H9 (cell line): ENCODE data around the gene PSMA6. TPM values are rescaled to one million over a fixed set of nuclear protein-coding genes. Genes with fewer than 3 reads are reported as not detected.

Experiments
- DNase-seq: peaks from one replicate; pipeline ENCODE4 v3.0.0-alpha.2; 2017
- H2AFZ ChIP-seq: one replicate; pipeline ENCODE4 v1.6.1; 2013; ENCODE audit warnings: mild to moderate bottlenecking, low read length, control low read depth, moderate library complexity
- H2AK5ac ChIP-seq: 2 replicates; pipeline ENCODE4 v1.6.1; 2013; ENCODE audit warnings: low read length, control low read depth, mixed read lengths; ENCODE audit not compliant: insufficient read length
- H2BK120ac ChIP-seq: one replicate; pipeline ENCODE4 v1.6.1; 2013; ENCODE audit warnings: low read depth, mild to moderate bottlenecking, low read length, control low read depth, inconsistent platforms; ENCODE audit not compliant: poor library complexity, severe bottlenecking
- H2BK12ac ChIP-seq: 2 replicates; pipeline ENCODE4 v1.6.1; 2013; ENCODE audit warnings: low read length, control low read depth, mixed read lengths, low read depth; ENCODE audit not compliant: insufficient read length
- H2BK15ac ChIP-seq: 2 replicates; pipeline ENCODE4 v1.6.1; 2013; ENCODE audit warnings: low read depth, low read length, control low read depth
- H2BK20ac ChIP-seq: one replicate; pipeline ENCODE4 v1.6.1; 2013; ENCODE audit warnings: low read depth, mild to moderate bottlenecking, low read length, control low read depth, inconsistent platforms; ENCODE audit not compliant: poor library complexity, severe bottlenecking
- H2BK5ac ChIP-seq: 2 replicates; pipeline ENCODE4 v1.6.1; 2013; ENCODE audit warnings: low read length, control low read depth, mixed read lengths; ENCODE audit not compliant: insufficient read length
- H3K14ac ChIP-seq: 2 replicates; pipeline ENCODE4 v1.6.1; 2013; ENCODE audit warnings: low read length, control low read depth; ENCODE audit not compliant: insufficient read depth
- H3K18ac ChIP-seq: 2 replicates; pipeline ENCODE4 v1.6.1; 2013; ENCODE audit warnings: low read depth, mild to moderate bottlenecking, mixed read lengths, low read length, control low read depth; ENCODE audit not compliant: insufficient read length
- H3K23ac ChIP-seq: 2 replicates; pipeline ENCODE4 v1.6.1; 2013; ENCODE audit warnings: low read length, control low read depth, mixed read lengths, low read depth; ENCODE audit not compliant: insufficient read length
- H3K23me2 ChIP-seq: 2 replicates; pipeline ENCODE4 v1.6.1; 2013; ENCODE audit warnings: low read depth, mild to moderate bottlenecking, mixed read lengths, low read length, control low read depth; ENCODE audit not compliant: insufficient read length, poor library complexity, severe bottlenecking
- H3K27ac ChIP-seq: 2 replicates; pipeline ENCODE4 v1.5.1; 2013; ENCODE audit warnings: low read length, control low read depth, mixed read lengths, low read depth; ENCODE audit not compliant: insufficient read length
- H3K27me3 ChIP-seq: 2 replicates; pipeline ENCODE4 v1.6.1; 2013; ENCODE audit warnings: low read length, control low read depth, inconsistent platforms; ENCODE audit not compliant: insufficient read depth
- H3K4ac ChIP-seq: 2 replicates; pipeline ENCODE4 v1.6.1; 2013; ENCODE audit warnings: low read depth, mild to moderate bottlenecking, control low read depth, inconsistent platforms, low read length, moderate library complexity
- H3K4me1 ChIP-seq: 2 replicates; pipeline ENCODE4 v1.6.1; 2013; ENCODE audit warnings: low read length, control low read depth, inconsistent platforms; ENCODE audit not compliant: insufficient read depth
- H3K4me2 ChIP-seq: 2 replicates; pipeline ENCODE4 v1.6.1; 2013; ENCODE audit warnings: low read length, control low read depth, mixed read lengths; ENCODE audit not compliant: insufficient read length, insufficient read depth
- H3K56ac ChIP-seq: 2 replicates; pipeline ENCODE4 v1.6.1; 2013; ENCODE audit warnings: low read depth, mild to moderate bottlenecking, mixed read lengths, low read length, control low read depth; ENCODE audit not compliant: insufficient read length
- H3K79me1 ChIP-seq: 2 replicates; pipeline ENCODE4 v1.6.1; 2013; ENCODE audit warnings: low read depth, mild to moderate bottlenecking, moderate library complexity, low read length, control low read depth, inconsistent platforms; ENCODE audit not compliant: insufficient read depth, poor library complexity, severe bottlenecking
- H3K79me2 ChIP-seq: 2 replicates; pipeline ENCODE4 v1.6.1; 2013; ENCODE audit warnings: low read length, control low read depth, inconsistent platforms; ENCODE audit not compliant: insufficient read depth
- H3K9ac ChIP-seq: 2 replicates; pipeline ENCODE4 v1.6.1; 2013; ENCODE audit warnings: low read length, control low read depth, mixed read lengths; ENCODE audit not compliant: insufficient read length; ENCODE audit errors: extremely low read depth
- H3K9me3 ChIP-seq: one replicate; pipeline ENCODE4 v1.6.1; 2013; ENCODE audit warnings: low read depth, low read length, inconsistent platforms; ENCODE audit not compliant: control insufficient read depth
- H3T11ph ChIP-seq: one replicate; pipeline ENCODE4 v1.6.1; 2013; ENCODE audit warnings: mild to moderate bottlenecking, low read length, control low read depth, inconsistent platforms
- H4K20me1 ChIP-seq: one replicate; pipeline ENCODE4 v1.6.1; 2013; ENCODE audit not compliant: control insufficient read depth, insufficient read length, insufficient read depth
- H4K5ac ChIP-seq: 2 replicates; pipeline ENCODE4 v1.6.1; 2013; ENCODE audit warnings: low read depth, mild to moderate bottlenecking, mixed read lengths, low read length, control low read depth; ENCODE audit not compliant: insufficient read length
- H4K8ac ChIP-seq: replicated peaks from 2 replicates; pipeline ENCODE4 v1.6.1; 2013; ENCODE audit warnings: low read length, control low read depth, mixed read lengths, low read depth; ENCODE audit not compliant: insufficient read length
- H4K91ac ChIP-seq: 2 replicates; pipeline ENCODE4 v1.6.1; 2013; ENCODE audit warnings: low read depth, mild to moderate bottlenecking, moderate library complexity, mixed read lengths, low read length, control low read depth; ENCODE audit not compliant: insufficient read length
- H3K27ac Mint-ChIP-seq, 3 experiments: 2 replicates in 2 of 3; 3 replicates in 1 of 3; pipeline ENCODE4 v1.8.0; 2020 to 2021; ENCODE audit warnings: mixed read lengths in 3 of 3, mild to moderate bottlenecking in 1 of 3, moderate library complexity in 1 of 3
- H3K27me3 Mint-ChIP-seq: 2 replicates; pipeline ENCODE4 v1.8.0; 2021; ENCODE audit warnings: low read depth, mild to moderate bottlenecking, moderate library complexity, mixed read lengths
- H3K36me3 Mint-ChIP-seq, 3 experiments: 2 replicates in 2 of 3; 3 replicates in 1 of 3; pipeline ENCODE4 v1.8.0; 2020 to 2021; ENCODE audit warnings: low read depth in 3 of 3, mixed read lengths in 3 of 3; ENCODE audit not compliant: insufficient read depth in 1 of 3
- H3K4me1 Mint-ChIP-seq, 2 experiments: 2 replicates each; pipeline ENCODE4 v1.8.0; 2020; ENCODE audit warnings: mixed read lengths in 2 of 2
- H3K4me3 Mint-ChIP-seq, 2 experiments: 2 replicates in 1 of 2; 3 replicates in 1 of 2; pipeline ENCODE4 v1.8.0; 2020 to 2021; ENCODE audit warnings: mild to moderate bottlenecking in 2 of 2, mixed read lengths in 2 of 2, moderate library complexity in 1 of 2
- H3K9me3 Mint-ChIP-seq, 2 experiments: 2 replicates in 1 of 2; 3 replicates in 1 of 2; pipeline ENCODE4 v1.8.0; 2020; ENCODE audit warnings: mild to moderate bottlenecking in 2 of 2, mixed read lengths in 2 of 2, moderate library complexity in 1 of 2
- CTCF ChIP-seq: fragments of 200-600 bp; sonication (generic); conservative IDR thresholded peaks from 3 replicates; pipeline ENCODE4 v1.8.0; 2021; ENCODE audit warnings: antibody characterized with exemption, mild to moderate bottlenecking
- WGBS: extraction: QIAGEN DNeasy Blood & Tissue Kit; methylation state at CpG from one replicate; pipeline ENCODE4 v1.1.7; 2013; ENCODE audit warnings: missing lambda C conversion rate, low lambda C conversion rate, mixed read lengths; ENCODE audit not compliant: insufficient read length; ENCODE audit errors: extremely low coverage; 5-methylcytosine and 5-hydroxymethylcytosine counted together
- total RNA-seq: library from RNA; stranded (reverse); gene quantifications from 2 replicates; pipeline ENCODE4 v1.2.1, GENCODE V29; 2021

Gene PSMA6
- total RNA-seq, 1 experiment from 2014 or later = 255 TPM

- H3K23ac ChIP-seq = no peak overlapping the region
- H3K4me2 ChIP-seq = no peak overlapping the region
- no peaks in the 10 kb centered on the region for H3K27me3 ChIP-seq
- no peaks in the 10 kb centered on the region for H3K4me1 Mint-ChIP-seq
- H3K27me3 Mint-ChIP-seq = no peaks in the 10 kb centered on the region
- H3K79me1 ChIP-seq = no peaks in the 10 kb centered on the region
- WGBS = no CpG with 5 or more reads among the region's 3 CpGs
- H3K9ac ChIP-seq = no peak overlapping the region
- H3K27ac Mint-ChIP-seq = no peak overlapping the region
- no peak overlapping the region for H3K56ac ChIP-seq
- H3K79me2 ChIP-seq = no peaks in the 10 kb centered on the region
- no peaks in the 10 kb centered on the region for H4K20me1 ChIP-seq
- no peaks in the 10 kb centered on the region for H3K23me2 ChIP-seq
- TF ChIP-seq CTCF = no peak
- DNase-seq = no peak
- H2AK5ac ChIP-seq = no peak overlapping the region
- H3K18ac ChIP-seq = no peak overlapping the region
- no peak overlapping the region for H2BK12ac ChIP-seq
- no peak overlapping the region for H2AFZ ChIP-seq
- H2BK5ac ChIP-seq = no peak overlapping the region
- no peak overlapping the region for H3K27ac ChIP-seq
- no peak overlapping the region for H3T11ph ChIP-seq
- H3K4me1 ChIP-seq = no peaks in the 10 kb centered on the region
- H2BK20ac ChIP-seq = no peak overlapping the region
- H4K8ac ChIP-seq = no peak overlapping the region
- H3K9me3 Mint-ChIP-seq = peaks cover 3 to 8% of the 10 kb centered on the region in 2 experiments; a peak in 2 of 5 replicates
- no peak overlapping the region for H4K91ac ChIP-seq
- no peaks in the 10 kb centered on the region for H3K9me3 ChIP-seq
- peaks cover 5 to 21% (median 13%) of the 10 kb centered on the region in 3 experiments for H3K36me3 Mint-ChIP-seq
- H3K4ac ChIP-seq = no peak overlapping the region
- H2BK15ac ChIP-seq = no peak overlapping the region
- H3K4me3 Mint-ChIP-seq = no peak overlapping the region
- H4K5ac ChIP-seq = no peak overlapping the region
- H3K14ac ChIP-seq = no peak overlapping the region
- H2BK120ac ChIP-seq = no peak overlapping the region
Observed at GRCh38 chr14:35262436-35262835, 29.7 kb upstream of the PSMA6 start.
